Mucosa of descending colon (tissue), 3 donors: ENCODE measurements around the gene CACNA1D. TPM values are rescaled to one million over a fixed set of nuclear protein-coding genes. Genes with fewer than 3 reads are reported as not detected.

Experiments used
- ATAC-seq: fragments of 200-7000 bp; cut with Tn5 transposase; one replicate; pipeline ENCODE4 v1.9.1; 2020; ENCODE audit warnings: mild to moderate bottlenecking, moderate library complexity
- DNase-seq, 3 donors: peaks; one replicate each; pipeline ENCODE4 v3.0.0-alpha.2; 2020
- H3K36me3 ChIP-seq: fragments of 200-600 bp; one replicate; pipeline ENCODE4 v1.8.0; 2021; ENCODE audit warnings: low read depth, mild to moderate bottlenecking
- H3K4me1 ChIP-seq: fragments of 200-600 bp; one replicate; pipeline ENCODE4 v1.8.0; 2021; ENCODE audit warnings: low read depth, mild to moderate bottlenecking
- H3K4me3 ChIP-seq: fragments of 200-600 bp; one replicate; pipeline ENCODE4 v1.8.0; 2021; ENCODE audit warnings: mild to moderate bottlenecking
- H3K9me3 ChIP-seq: fragments of 200-600 bp; one replicate; pipeline ENCODE4 v1.8.0; 2021; ENCODE audit warnings: mild to moderate bottlenecking
- CTCF ChIP-seq: fragments of 200-600 bp; IDR thresholded peaks from one replicate; pipeline ENCODE4 v1.8.0; 2022; ENCODE audit warnings: antibody characterized with exemption, mild to moderate bottlenecking
- intact Hi-C, 2 donors: fragments of 100-400 bp; cut with DNase I in 1 of 2; cut with micrococcal nuclease in 1 of 2; formaldehyde crosslinking; loops; one replicate each; pipeline versions ENCODE4 v1.11.0 to v1.11.1; 2022; cut with DNase I, micrococcal nuclease
- total RNA-seq, 3 donors: library from RNA; stranded (reverse); fragmentation: NEBNext Ultra II Directional in 2 of 3; extraction: Animal tissue kit (Norgen Biotek cat#: 25700) in 2 of 3; gene quantifications; one replicate each; pipeline versions ENCODE4 v1.2.1 to v1.2.4, GENCODE V29; 2021 to 2023
- donor health status: DM: no; HTN: no; CAD: no; lungs with moderate emphysema.
- donor health status: DM: no; HTN: no; CAD: no.
- donor health status: DM: no; HTN: yes; CAD: no.

Gene CACNA1D
- total RNA-seq, 3 donors from 2014 or later = 13.8 to 38.1 (median 22.2) TPM

DNA sequence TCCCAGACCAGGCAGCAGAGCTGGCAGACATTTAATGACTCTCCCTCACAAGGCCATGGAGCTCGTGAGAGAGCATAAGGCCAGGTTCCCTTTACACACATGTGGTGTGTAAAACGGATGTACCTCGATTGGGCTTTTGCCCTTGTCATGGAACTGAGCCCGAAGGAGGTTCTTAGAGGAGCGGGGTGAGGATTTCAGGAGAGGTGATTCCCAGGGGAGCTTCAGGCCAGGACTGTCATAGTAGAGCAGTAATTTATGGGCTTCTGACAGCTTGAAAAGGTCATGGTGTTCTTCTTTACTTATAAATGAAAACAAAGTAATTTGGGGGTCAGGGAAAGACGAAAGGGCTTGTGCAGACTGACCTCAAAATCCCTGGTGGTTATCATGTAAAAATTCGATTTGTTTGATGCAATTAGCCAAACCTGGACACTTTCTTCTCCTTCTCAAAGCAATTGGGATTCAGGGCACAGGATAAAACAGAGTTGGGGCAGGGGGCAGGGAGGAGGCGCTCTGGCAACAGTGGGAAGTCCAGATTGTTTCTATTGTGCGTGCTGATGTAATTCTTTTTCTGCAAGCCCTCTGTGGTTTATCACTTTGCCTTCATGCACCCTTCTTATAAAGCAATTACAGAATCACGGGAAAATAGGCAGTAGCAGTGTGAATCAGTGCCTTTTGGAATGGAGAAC lies 51.0 kb downstream of the CACNA1D start:
- Histone ChIP-seq H3K36me3 (no peaks in the 10 kb centered on the region), H3K4me3 (no peak overlapping the region), H3K9me3 (no peaks in the 10 kb centered on the region), H3K4me1 (no peaks in the 10 kb centered on the region)
- intact Hi-C loops = no loop called here
- no peak for TF ChIP-seq CTCF
- DNase-seq (no peak), ATAC-seq (no peak)

DNA sequence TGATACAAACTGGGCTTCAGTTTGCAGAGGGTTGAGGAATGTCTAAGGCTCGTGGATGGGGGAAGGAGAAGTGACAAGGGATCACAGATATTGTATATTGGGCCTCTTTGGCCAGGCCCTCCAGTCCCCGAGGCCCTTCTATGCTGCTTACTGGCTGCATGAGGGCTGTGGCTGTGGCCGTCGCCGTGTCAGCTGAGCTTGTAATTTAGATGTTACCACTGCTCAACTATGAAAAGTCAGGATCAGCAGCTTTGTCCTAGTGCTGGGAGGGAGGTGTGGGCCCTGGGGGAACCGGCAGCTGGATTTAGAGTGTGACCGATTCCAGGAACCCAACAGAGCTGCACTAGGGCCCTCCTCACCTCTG lies 51.6 kb downstream of the CACNA1D start:
- TF ChIP-seq CTCF = no peak
- Histone ChIP-seq H3K36me3 (no peaks in the 10 kb centered on the region), H3K9me3 (no peaks in the 10 kb centered on the region), H3K4me3 (no peak overlapping the region), H3K4me1 (no peaks in the 10 kb centered on the region)
- ATAC-seq (no peak), DNase-seq (no peak)
- intact Hi-C loops = no loop called here

DNA sequence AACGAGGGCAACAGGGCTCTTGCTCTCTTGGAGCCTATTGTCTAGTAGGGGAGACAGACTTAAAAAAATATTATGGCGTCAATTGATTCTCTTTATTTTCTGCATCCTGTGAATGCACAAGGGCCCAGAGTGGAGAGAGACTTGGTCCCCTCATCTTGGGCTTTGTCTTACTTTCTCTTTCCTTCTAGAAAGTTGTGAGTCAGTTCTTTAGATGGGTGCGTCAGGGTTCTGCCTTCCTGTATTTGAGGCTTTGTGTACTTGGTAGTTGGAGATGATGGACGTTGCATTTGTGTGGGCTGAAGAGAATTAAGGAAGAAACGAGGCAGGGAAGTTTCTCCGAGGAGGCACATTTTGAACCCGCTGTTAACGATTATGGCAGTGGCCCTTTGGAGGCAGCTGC lies 52.9 kb downstream of the CACNA1D start:
- no peak for ATAC-seq

GRCh38 chr3:53550005-53550620 lies 55.7 kb downstream of the CACNA1D start:
- Histone ChIP-seq H3K9me3 (no peaks in the 10 kb centered on the region), H3K4me3 (no peak overlapping the region), H3K4me1 (no peaks in the 10 kb centered on the region), H3K36me3 (no peaks in the 10 kb centered on the region)
- intact Hi-C loops = no loop called here
- no peak for DNase-seq
- ATAC-seq = no peak
- no peak for TF ChIP-seq CTCF

More for the DNA sequence above, 52.9 kb downstream of the CACNA1D start:
- DNase-seq = no peak
- H3K36me3 ChIP-seq = no peaks in the 10 kb centered on the region
- no peak overlapping the region for H3K4me3 ChIP-seq
- H3K4me1 ChIP-seq = no peaks in the 10 kb centered on the region
- no peak for TF ChIP-seq CTCF
- no peaks in the 10 kb centered on the region for H3K9me3 ChIP-seq
- intact Hi-C loops = no loop called here

- intact Hi-C loops = no loop called here
- no peak for DNase-seq
- no peaks in the 10 kb centered on the region for H3K4me1 ChIP-seq
- H3K4me3 ChIP-seq = no peak overlapping the region
- H3K36me3 ChIP-seq = no peaks in the 10 kb centered on the region
- no peak for TF ChIP-seq CTCF
- ATAC-seq = no peak
- H3K9me3 ChIP-seq = no peaks in the 10 kb centered on the region
These were observed 56.9 kb downstream of the CACNA1D start for GRCh38 chr3:53551324-53551723.
